Osteoblast (primary cell): ENCODE measurements around the gene XIAP. TPM values are rescaled to one million over a fixed set of nuclear protein-coding genes. Genes with fewer than 3 reads are reported as not detected.

ENCODE experiments used
- DNase-seq: peaks from one replicate; pipeline ENCODE4 v3.0.0; 2011; ENCODE audit warnings: low spot score, mixed read lengths; ENCODE audit not compliant: insufficient read length; ENCODE audit errors: missing footprints
- H2AFZ ChIP-seq: 2 replicates; pipeline ENCODE4 v1.6.0; 2011; ENCODE audit warnings: mild to moderate bottlenecking, low read length
- H3K27ac ChIP-seq: 2 replicates; pipeline ENCODE4 v1.5.1; 2011; ENCODE audit warnings: mild to moderate bottlenecking, low read depth, low read length, moderate library complexity
- H3K27me3 ChIP-seq: 2 replicates; pipeline ENCODE4 v1.6.0; 2012; ENCODE audit warnings: mild to moderate bottlenecking, control low read depth, inconsistent platforms, low read length, moderate library complexity; ENCODE audit not compliant: insufficient read depth
- H3K36me3 ChIP-seq: 2 replicates; pipeline ENCODE4 v1.5.1; 2011; ENCODE audit warnings: mild to moderate bottlenecking, low read length, control low read depth, moderate library complexity; ENCODE audit not compliant: insufficient read depth
- H3K4me1 ChIP-seq: 2 replicates; pipeline ENCODE4 v1.5.1; 2011; ENCODE audit warnings: mild to moderate bottlenecking, low read length, control low read depth, moderate library complexity; ENCODE audit not compliant: insufficient read depth
- H3K4me2 ChIP-seq: 2 replicates; pipeline ENCODE4 v1.6.0; 2011; ENCODE audit warnings: mild to moderate bottlenecking, low read length; ENCODE audit not compliant: insufficient read depth
- H3K4me3 ChIP-seq: fragments of 200-600 bp; sonication (generic); 3 replicates; pipeline ENCODE4 v1.5.1; 2012; ENCODE audit warnings: mild to moderate bottlenecking, low read length, inconsistent platforms; ENCODE audit not compliant: insufficient read depth
- H3K79me2 ChIP-seq: 2 replicates; pipeline ENCODE4 v1.6.0; 2012; ENCODE audit warnings: mild to moderate bottlenecking, low read length, control low read depth, inconsistent platforms; ENCODE audit not compliant: insufficient read depth
- H3K9me3 ChIP-seq: 2 replicates; pipeline ENCODE4 v1.5.1; 2011; ENCODE audit warnings: low read depth, low read length, control low read depth
- H4K20me1 ChIP-seq: 2 replicates; pipeline ENCODE4 v1.6.0; 2012; ENCODE audit warnings: mild to moderate bottlenecking, low read length, control low read depth; ENCODE audit not compliant: insufficient read depth
- total RNA-seq: library from RNA; depleted of rRNA; stranded (reverse); fragments of >200 nt; gene quantifications from 2 replicates; pipeline ENCODE4 v1.2.3, GENCODE V29; 2012
- TF ChIP-seq, protein P1 (sequence below): IDR thresholded peaks from 2 replicates; pipeline ENCODE4 v1.5.1; 2011; ENCODE audit warnings: mild to moderate bottlenecking, low read depth, low read length, moderate library complexity; ENCODE audit errors: extremely low read depth

The XIAP gene
- total RNA-seq, 1 donor = 45.6 TPM

DNA sequence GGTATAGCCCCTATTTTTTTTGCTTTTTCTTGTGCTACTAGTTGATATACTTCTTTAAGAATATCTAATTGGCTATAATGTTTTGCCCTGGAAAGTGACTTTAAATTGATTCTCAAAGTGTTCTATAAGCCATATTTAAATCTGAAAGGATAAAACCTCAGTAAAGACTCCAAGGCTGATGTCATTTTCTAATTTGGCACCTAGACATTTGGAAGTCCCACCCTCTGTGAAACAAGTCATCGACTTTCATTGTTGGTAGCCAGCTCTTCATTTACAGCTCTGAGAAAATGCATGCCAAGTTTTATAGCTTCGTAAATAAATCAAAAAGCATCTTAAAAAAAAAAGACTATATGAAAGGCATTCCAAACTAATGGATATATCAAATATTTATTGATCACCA lies 83.6 kb downstream of the XIAP start:
- H2AFZ ChIP-seq = no peak overlapping the region

DNA sequence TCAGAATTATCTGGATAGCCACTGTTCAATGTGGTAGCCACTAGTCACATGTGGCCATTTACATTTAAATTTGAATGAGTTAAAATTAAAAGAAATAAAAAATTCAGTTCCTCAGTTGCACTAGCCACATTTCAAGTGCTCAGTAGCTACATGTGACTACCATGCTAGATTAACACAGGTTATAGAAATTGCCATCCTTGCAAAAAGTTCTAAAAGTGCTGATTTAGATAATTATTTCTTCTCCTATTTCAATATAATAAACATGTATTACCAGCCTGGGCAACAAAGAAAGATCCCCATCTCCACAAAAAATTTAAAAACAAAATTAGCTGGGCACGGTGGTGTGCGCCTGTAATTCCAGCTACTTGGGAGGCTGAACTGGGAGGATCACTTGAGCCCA lies 90.0 kb downstream of the XIAP start:
- H3K27me3 ChIP-seq = no peaks in the 10 kb centered on the region
- no peak overlapping the region for H3K4me2 ChIP-seq
- no peak overlapping the region for H3K4me3 ChIP-seq
- H2AFZ ChIP-seq = no peak overlapping the region
- H4K20me1 ChIP-seq = no peaks in the 10 kb centered on the region
- TF ChIP-seq, protein P1, sequence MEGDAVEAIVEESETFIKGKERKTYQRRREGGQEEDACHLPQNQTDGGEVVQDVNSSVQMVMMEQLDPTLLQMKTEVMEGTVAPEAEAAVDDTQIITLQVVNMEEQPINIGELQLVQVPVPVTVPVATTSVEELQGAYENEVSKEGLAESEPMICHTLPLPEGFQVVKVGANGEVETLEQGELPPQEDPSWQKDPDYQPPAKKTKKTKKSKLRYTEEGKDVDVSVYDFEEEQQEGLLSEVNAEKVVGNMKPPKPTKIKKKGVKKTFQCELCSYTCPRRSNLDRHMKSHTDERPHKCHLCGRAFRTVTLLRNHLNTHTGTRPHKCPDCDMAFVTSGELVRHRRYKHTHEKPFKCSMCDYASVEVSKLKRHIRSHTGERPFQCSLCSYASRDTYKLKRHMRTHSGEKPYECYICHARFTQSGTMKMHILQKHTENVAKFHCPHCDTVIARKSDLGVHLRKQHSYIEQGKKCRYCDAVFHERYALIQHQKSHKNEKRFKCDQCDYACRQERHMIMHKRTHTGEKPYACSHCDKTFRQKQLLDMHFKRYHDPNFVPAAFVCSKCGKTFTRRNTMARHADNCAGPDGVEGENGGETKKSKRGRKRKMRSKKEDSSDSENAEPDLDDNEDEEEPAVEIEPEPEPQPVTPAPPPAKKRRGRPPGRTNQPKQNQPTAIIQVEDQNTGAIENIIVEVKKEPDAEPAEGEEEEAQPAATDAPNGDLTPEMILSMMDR = no peak
- no peak for DNase-seq
- no peaks in the 10 kb centered on the region for H3K36me3 ChIP-seq
- H3K4me1 ChIP-seq = no peaks in the 10 kb centered on the region
- no peaks in the 10 kb centered on the region for H3K79me2 ChIP-seq
- H3K9me3 ChIP-seq = no peaks in the 10 kb centered on the region
- H3K27ac ChIP-seq = no peak overlapping the region

More for the DNA sequence above, 83.6 kb downstream of the XIAP start:
- no peaks in the 10 kb centered on the region for H3K4me1 ChIP-seq
- TF ChIP-seq, protein P1 = no peak
- no peak overlapping the region for H3K4me3 ChIP-seq
- H4K20me1 ChIP-seq = no peaks in the 10 kb centered on the region
- H3K9me3 ChIP-seq = no peaks in the 10 kb centered on the region
- H3K27me3 ChIP-seq = no peaks in the 10 kb centered on the region
- H3K36me3 ChIP-seq = no peaks in the 10 kb centered on the region
- H3K27ac ChIP-seq = no peak overlapping the region
- H3K79me2 ChIP-seq = no peaks in the 10 kb centered on the region
- H3K4me2 ChIP-seq = no peak overlapping the region
- no peak for DNase-seq

DNA sequence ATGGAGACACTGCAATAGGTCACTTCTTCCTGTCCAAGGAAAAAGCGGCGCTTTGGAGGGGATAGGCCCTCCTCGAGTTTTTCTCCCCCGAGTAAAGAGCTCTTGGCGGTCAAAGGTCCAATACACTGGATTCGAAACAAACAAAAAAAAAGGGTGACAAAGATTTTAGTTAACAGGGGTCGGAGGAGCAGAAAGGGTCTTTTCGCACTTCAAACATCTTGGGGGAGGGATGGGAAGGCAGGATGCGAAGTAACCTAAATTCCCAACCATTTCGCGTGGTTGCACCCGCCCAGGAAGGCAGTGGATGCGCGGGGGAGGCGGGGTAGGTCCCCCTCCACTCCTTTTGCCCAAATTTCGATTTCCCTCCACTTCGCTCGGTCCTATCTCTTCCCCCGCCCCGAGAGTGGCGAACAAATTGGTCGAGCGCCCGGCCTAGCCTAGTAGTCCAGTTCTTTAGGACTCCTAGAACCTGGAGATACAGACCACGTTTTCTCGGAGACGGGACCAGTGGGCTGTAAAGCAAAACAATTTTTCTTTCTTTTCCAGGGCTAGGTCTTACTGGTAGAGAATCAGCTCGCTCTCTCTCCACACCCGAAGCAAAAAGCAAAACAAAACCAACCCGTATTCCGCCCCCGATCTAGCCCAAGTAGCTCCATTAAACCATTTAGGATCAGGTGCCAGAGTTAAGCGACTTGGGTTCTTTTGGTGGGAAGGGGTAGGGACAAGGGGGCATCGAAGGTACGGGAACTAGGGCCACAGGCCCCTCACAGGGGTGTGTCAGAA lies 99.6 kb downstream of the XIAP start:
- H3K79me2 ChIP-seq = peaks cover 26% of the 10 kb centered on the region
- peak; percentile 73 for DNase-seq
- peak overlapping the region; percentile 80 for H2AFZ ChIP-seq
- peaks cover 6% of the 10 kb centered on the region for H4K20me1 ChIP-seq
- TF ChIP-seq, protein P1 = no peak
- H3K27me3 ChIP-seq = no peaks in the 10 kb centered on the region
- no peaks in the 10 kb centered on the region for H3K9me3 ChIP-seq
- peaks cover 13% of the 10 kb centered on the region for H3K4me1 ChIP-seq
- no peaks in the 10 kb centered on the region for H3K36me3 ChIP-seq
- peak overlapping the region; percentile 75 for H3K4me3 ChIP-seq
- peak overlapping the region; percentile 69 for H3K27ac ChIP-seq
- peak overlapping the region; percentile 79 for H3K4me2 ChIP-seq

DNA sequence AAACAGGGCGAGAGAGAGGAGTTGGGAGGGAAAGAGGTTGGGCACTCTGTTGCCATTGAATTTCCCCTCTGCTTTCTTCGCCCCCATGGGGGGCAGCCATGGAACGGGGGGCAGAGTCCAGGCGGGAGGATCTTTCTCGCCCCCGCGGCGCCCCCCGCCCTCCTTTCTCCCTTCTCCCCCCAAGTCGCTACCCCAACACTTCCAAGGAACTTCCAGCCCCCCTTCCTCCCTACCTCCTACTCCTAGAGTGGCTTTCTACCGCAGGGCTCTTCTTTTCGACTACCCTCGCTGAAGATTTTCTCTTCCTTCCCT lies 101.1 kb downstream of the XIAP start:
- TF ChIP-seq, protein P1 = no peak
- Histone ChIP-seq H3K27me3 (no peaks in the 10 kb centered on the region), H3K4me1 (peaks cover 17% of the 10 kb centered on the region), H3K4me3 (peak overlapping the region; percentile 84), H3K9me3 (no peaks in the 10 kb centered on the region), H3K79me2 (peaks cover 40% of the 10 kb centered on the region), H3K4me2 (peak overlapping the region; percentile 66), H3K27ac (peak overlapping the region; percentile 90), H3K36me3 (no peaks in the 10 kb centered on the region), H2AFZ (peak overlapping the region; percentile 77), H4K20me1 (peaks cover 13% of the 10 kb centered on the region)
- DNase-seq = no peak
